ENCODE results near the gene BMP5.

DNA sequence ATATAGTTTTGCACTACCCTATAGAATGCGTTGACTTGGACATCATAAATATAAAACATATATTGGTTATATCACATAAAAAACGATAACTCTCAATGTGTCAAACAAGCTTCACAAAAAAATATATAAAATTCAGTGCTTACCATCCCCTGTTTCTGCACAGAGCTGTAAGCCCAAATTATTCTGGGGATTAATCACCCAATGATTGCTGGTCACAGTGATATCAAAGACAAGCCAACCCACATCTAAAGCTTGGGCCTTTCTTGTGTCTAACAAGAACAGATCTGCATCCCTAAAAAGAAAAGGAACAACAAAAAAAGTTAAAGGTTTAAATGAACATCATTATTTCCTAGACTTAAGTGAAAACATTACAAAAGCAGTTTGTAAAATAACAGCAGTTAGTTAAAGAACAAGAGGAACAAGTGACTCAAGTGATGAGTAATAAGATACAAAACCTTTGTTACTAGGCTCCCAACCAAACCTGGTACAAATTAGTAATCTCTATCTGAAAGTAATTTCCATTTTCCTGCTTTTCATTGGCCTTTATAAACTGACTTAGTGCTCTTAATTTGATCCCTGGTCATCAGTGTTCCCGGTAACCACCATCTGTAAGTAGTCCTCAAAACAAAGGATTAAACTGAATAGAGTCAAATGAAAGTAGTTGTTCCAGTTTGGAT is 81.1 kb downstream of the BMP5 start:
- no peak for TF ChIP-seq CBX5 (IDR thresholded peaks at IDR 0.05; ENCODE audit: low read depth, low read length)
- no peak for TF ChIP-seq RAD21 (IDR thresholded peaks at IDR 0.05 in 1 of 2, conservative IDR thresholded peaks at IDR 0.05 in 1 of 2; ENCODE audit: low read depth in 2 of 2, low read length in 2 of 2)
- TF ChIP-seq EGR1 (IDR thresholded peaks at IDR 0.05; ENCODE audit: borderline replicate concordance, low read depth, low read length) = no peak
